Natural killer cell (primary cell): ENCODE results near the gene HSD17B10. TPM values are rescaled to one million over a fixed set of nuclear protein-coding genes. Genes with fewer than 3 reads are reported as not detected.
"Not testable (repeated sequence)": the region's sequence is repeated elsewhere in the genome, so short reads cannot be mapped to it uniquely, and the experiment has no call there.

Experiments used
- ATAC-seq, 3 donors: fragments of 150-1000 bp in 2 of 3; fragments of 200-7000 bp in 1 of 3; cut with Tn5 transposase; 1 replicate in 1 of 3; 2 replicates in 2 of 3; pipeline ENCODE4 v1.10.0; 2021; ENCODE audit warnings: mild to moderate bottlenecking in 2 of 3, moderate library complexity in 2 of 3
- DNase-seq, 2 donors: peaks; one replicate each; pipeline versions ENCODE4 v3.0.0 to v3.0.0-alpha.2; 2013 to 2021; ENCODE audit warnings: mixed read lengths in 1 of 2
- H3K27ac ChIP-seq: one replicate; pipeline ENCODE4 v1.5.1; 2013; ENCODE audit warnings: mild to moderate bottlenecking, low read length
- H3K27me3 ChIP-seq: one replicate; pipeline ENCODE4 v1.6.1; 2013; ENCODE audit warnings: low read length; ENCODE audit not compliant: control insufficient read depth, insufficient read depth
- H3K36me3 ChIP-seq: one replicate; pipeline ENCODE4 v1.6.1; 2013; ENCODE audit warnings: low read length; ENCODE audit not compliant: control insufficient read depth, insufficient read depth
- H3K4me1 ChIP-seq: one replicate; pipeline ENCODE4 v1.6.1; 2013; ENCODE audit warnings: low read length; ENCODE audit not compliant: control insufficient read depth, insufficient read depth
- H3K4me3 ChIP-seq: one replicate; pipeline ENCODE4 v1.5.1; 2013; ENCODE audit warnings: low read length
- H3K9me3 ChIP-seq: one replicate; pipeline ENCODE4 v1.6.1; 2013; ENCODE audit warnings: low read length; ENCODE audit not compliant: control insufficient read depth, insufficient read depth
- H3K27ac Mint-ChIP-seq, 2 donors: one replicate each; pipeline ENCODE4 v1.8.0; 2022; ENCODE audit warnings: mild to moderate bottlenecking in 2 of 2, mixed read lengths in 2 of 2, moderate library complexity in 1 of 2
- H3K27me3 Mint-ChIP-seq, 2 donors: one replicate each; pipeline ENCODE4 v1.8.0; 2022; ENCODE audit warnings: low read depth in 2 of 2, mixed read lengths in 2 of 2
- H3K36me3 Mint-ChIP-seq: one replicate; pipeline ENCODE4 v1.8.0; 2022; ENCODE audit warnings: mixed read lengths
- H3K4me1 Mint-ChIP-seq, 2 donors: one replicate each; pipeline ENCODE4 v1.8.0; 2022; ENCODE audit warnings: mixed read lengths in 2 of 2
- H3K4me3 Mint-ChIP-seq: one replicate; pipeline ENCODE4 v1.8.0; 2022; ENCODE audit warnings: mild to moderate bottlenecking, moderate library complexity, mixed read lengths
- H3K9me3 Mint-ChIP-seq, 2 donors: one replicate each; pipeline ENCODE4 v1.8.0; 2022; ENCODE audit warnings: mixed read lengths in 2 of 2
- WGBS: methylation state at CpG from one replicate; pipeline ENCODE4 v1.1.7; 2013; ENCODE audit warnings: missing lambda C conversion rate; ENCODE audit not compliant: insufficient coverage; 5-methylcytosine and 5-hydroxymethylcytosine counted together
- intact Hi-C: fragments of 100-400 bp; cut with micrococcal nuclease; formaldehyde crosslinking; loops from one replicate; pipeline ENCODE4 v1.14.2; 2022
- total RNA-seq, 4 donors: library from RNA; stranded (reverse); fragments of 120-200 nt in 1 of 4; gene quantifications; one replicate each; pipeline versions ENCODE4 v1.2.3 to v1.2.4, GENCODE V29; 2013 to 2022
- TF ChIP-seq, protein P1 (sequence below): fragments of 200-600 bp; IDR thresholded peaks from one replicate; pipeline ENCODE4 v1.8.0; 2022; ENCODE audit warnings: antibody characterized with exemption

HSD17B10 gene
- total RNA-seq, 3 donors from 2014 or later (not counting 1 experiment from before 2014, with no cell fraction given) = 49.2 to 56.4 (median 54.3) TPM

DNA sequence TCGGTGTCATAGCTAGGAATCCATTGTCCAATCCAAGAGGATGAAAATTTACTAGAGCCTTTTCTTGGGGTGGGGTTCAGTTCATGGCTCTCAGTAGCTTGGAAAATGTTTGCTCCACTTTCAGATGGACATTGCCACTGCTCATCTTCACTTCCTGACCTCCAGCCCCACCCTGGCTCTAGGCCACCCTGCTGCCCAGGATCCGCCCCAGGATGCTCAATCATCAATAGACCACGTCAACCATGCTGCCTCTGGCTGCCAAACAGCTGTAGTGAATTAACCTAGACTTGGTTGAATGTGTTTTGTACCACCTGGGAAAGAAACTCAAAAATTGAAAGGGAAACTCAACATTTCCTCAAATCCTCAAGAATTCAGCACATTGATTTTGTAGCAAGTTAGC, 37.2 kb upstream of the HSD17B10 start:
- peaks cover 10 to 36% of the 10 kb centered on the region in 2 donors for H3K27me3 Mint-ChIP-seq
- 93% methylated on average over 3 of the region's 3 CpGs for WGBS

DNA sequence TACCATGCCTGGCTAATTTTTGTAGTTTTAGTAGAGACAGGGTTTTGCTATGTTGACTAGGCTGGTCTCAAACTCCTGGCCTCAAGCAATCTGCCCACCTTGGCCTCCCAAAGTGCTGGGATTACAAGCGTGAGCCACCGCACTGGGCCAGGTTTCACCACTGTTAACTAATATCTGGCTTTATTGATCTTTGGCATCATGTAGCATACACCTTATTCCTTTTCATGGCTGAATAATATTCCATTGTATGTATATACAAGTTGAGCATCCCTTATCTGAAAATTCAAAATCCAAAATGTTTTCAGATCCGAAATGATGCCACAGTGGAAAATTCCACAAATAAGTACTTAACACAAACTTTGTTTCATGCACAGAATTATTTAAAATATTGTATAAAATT, 34.5 kb upstream of the HSD17B10 start:
- not testable (repeated sequence) for H3K27ac Mint-ChIP-seq

More for the DNA sequence above, 37.2 kb upstream of the HSD17B10 start:
- no peaks in the 10 kb centered on the region for H3K4me1 Mint-ChIP-seq
- Histone ChIP-seq H3K4me3 (no peak overlapping the region), H3K27ac (no peak overlapping the region), H3K27me3 (no peaks in the 10 kb centered on the region), H3K36me3 (no peaks in the 10 kb centered on the region), H3K4me1 (no peaks in the 10 kb centered on the region), H3K9me3 (no peaks in the 10 kb centered on the region)
- H3K4me3 Mint-ChIP-seq = no peak overlapping the region
- no peaks in the 10 kb centered on the region for H3K36me3 Mint-ChIP-seq
- TF ChIP-seq, protein P1, sequence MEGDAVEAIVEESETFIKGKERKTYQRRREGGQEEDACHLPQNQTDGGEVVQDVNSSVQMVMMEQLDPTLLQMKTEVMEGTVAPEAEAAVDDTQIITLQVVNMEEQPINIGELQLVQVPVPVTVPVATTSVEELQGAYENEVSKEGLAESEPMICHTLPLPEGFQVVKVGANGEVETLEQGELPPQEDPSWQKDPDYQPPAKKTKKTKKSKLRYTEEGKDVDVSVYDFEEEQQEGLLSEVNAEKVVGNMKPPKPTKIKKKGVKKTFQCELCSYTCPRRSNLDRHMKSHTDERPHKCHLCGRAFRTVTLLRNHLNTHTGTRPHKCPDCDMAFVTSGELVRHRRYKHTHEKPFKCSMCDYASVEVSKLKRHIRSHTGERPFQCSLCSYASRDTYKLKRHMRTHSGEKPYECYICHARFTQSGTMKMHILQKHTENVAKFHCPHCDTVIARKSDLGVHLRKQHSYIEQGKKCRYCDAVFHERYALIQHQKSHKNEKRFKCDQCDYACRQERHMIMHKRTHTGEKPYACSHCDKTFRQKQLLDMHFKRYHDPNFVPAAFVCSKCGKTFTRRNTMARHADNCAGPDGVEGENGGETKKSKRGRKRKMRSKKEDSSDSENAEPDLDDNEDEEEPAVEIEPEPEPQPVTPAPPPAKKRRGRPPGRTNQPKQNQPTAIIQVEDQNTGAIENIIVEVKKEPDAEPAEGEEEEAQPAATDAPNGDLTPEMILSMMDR = no peak
- H3K27ac Mint-ChIP-seq = no peak overlapping the region
- H3K9me3 Mint-ChIP-seq = no peaks in the 10 kb centered on the region
- DNase-seq = no peak
- intact Hi-C loops = no loop called here
- ATAC-seq = no peak

DNA sequence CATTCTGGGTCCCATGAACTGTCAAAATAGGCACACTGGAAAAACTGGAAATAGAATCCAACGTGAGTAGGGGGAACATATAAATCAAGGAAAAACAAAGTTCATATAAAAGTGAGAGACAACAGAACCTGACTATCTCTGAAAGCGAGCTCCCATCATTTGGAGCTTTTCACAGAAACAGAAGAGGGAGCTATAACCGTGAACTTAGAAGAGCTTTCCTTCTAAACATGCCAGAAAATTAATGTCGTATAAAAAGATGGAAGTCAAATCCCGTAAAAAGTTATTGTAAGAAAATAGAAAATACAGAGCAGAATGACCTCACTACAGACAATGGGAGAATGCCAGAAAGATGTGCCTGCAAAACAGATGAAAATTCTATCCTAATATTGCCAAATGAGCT, 23.9 kb upstream of the HSD17B10 start:
- no peak for ATAC-seq
- no peak overlapping the region for H3K4me3 ChIP-seq
- H3K27ac Mint-ChIP-seq = no peak overlapping the region
- TF ChIP-seq, protein P1 = no peak
- H3K4me1 ChIP-seq = no peaks in the 10 kb centered on the region
- 29% methylated on average over 1 of the region's 5 CpGs for WGBS
- H3K36me3 Mint-ChIP-seq = no peaks in the 10 kb centered on the region
- H3K9me3 ChIP-seq = no peaks in the 10 kb centered on the region
- H3K9me3 Mint-ChIP-seq = no peaks in the 10 kb centered on the region
- no peak overlapping the region for H3K4me3 Mint-ChIP-seq
- DNase-seq = no peak
- no peaks in the 10 kb centered on the region for H3K4me1 Mint-ChIP-seq
- peaks cover 12 to 30% of the 10 kb centered on the region in 2 donors for H3K27me3 Mint-ChIP-seq
- no peaks in the 10 kb centered on the region for H3K36me3 ChIP-seq
- H3K27ac ChIP-seq = no peak overlapping the region
- H3K27me3 ChIP-seq = no peaks in the 10 kb centered on the region
- intact Hi-C loops = no loop called here

More for the DNA sequence above, 34.5 kb upstream of the HSD17B10 start:
- H3K36me3 ChIP-seq, H3K36me3 Mint-ChIP-seq, intact Hi-C loops, H3K4me3 Mint-ChIP-seq, H3K4me3 ChIP-seq, ATAC-seq, H3K9me3 ChIP-seq, H3K27ac ChIP-seq, H3K4me1 ChIP-seq, DNase-seq, H3K9me3 Mint-ChIP-seq, H3K27me3 ChIP-seq, H3K4me1 Mint-ChIP-seq: not testable (repeated sequence)
- peaks cover 10 to 35% of the 10 kb centered on the region in 2 donors for H3K27me3 Mint-ChIP-seq
- 100% methylated on average over 1 of the region's 3 CpGs for WGBS

DNA sequence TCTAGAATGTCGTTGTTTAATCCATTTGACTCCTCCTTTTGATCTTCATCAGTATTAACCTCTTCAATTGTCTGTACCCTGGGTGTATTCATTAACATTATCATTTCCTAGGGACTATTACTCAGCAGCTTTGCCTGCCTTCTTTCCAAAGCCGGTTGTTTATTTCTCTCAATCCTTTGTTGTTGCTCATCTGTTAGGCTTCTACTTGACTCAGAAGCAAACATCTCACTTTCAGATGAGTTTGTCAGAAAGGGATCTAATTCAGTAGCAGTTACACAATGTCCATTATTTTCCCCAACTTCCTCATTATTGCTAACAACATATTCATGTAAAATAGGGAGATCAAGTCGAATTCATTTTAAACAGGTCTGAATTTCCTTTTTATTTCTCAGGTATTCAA, 22.1 kb upstream of the HSD17B10 start:
- H3K9me3 ChIP-seq = no peaks in the 10 kb centered on the region
- H3K36me3 ChIP-seq = no peaks in the 10 kb centered on the region
- Mint-ChIP-seq H3K27ac (no peak overlapping the region), H3K4me3 (no peak overlapping the region), H3K9me3 (no peaks in the 10 kb centered on the region), H3K27me3 (peaks cover 10 to 26% of the 10 kb centered on the region in 2 donors), H3K36me3 (no peaks in the 10 kb centered on the region), H3K4me1 (no peaks in the 10 kb centered on the region)
- no peaks in the 10 kb centered on the region for H3K27me3 ChIP-seq
- H3K27ac ChIP-seq = no peak overlapping the region
- H3K4me1 ChIP-seq = no peaks in the 10 kb centered on the region
- no peak for ATAC-seq
- no peak for DNase-seq
- intact Hi-C loops = no loop called here
- 57% methylated on average over 3 of the region's 3 CpGs for WGBS
- no peak overlapping the region for H3K4me3 ChIP-seq
- TF ChIP-seq, protein P1 = no peak
